IMR-90 (cell line): ENCODE measurements around the gene CPSF4. TPM values are rescaled to one million over a fixed set of nuclear protein-coding genes. Genes with fewer than 3 reads are reported as not detected.

Experiments used
- ATAC-seq: fragments of 200-7000 bp; cut with Tn5 transposase; 2 replicates; pipeline ENCODE4 v1.9.1; 2020; ENCODE audit warnings: low read depth, mild to moderate bottlenecking, moderate library complexity
- BruUV-seq: library from RNA; stranded (reverse); fragments of 400-500 nt; replicated peaks from 2 replicates; lab custom pipeline; 2021; lab: Mats Ljungman, UMichigan
- CTCF ChIA-PET: fragments of 300-600 bp; formaldehyde crosslinking; extraction: SDS; loops from one replicate; lab custom pipeline; 2021; ENCODE audit warnings: antibody characterized with exemption; lab: Yijun Ruan, JAX
- POLR2A ChIA-PET: fragments of 300-600 bp; sonication (Branson Sonifier 250); formaldehyde crosslinking; loops from one replicate; lab custom pipeline; 2022; ENCODE audit warnings: antibody characterized with exemption; ENCODE audit not compliant: unreplicated experiment; lab: Charles Lee
- DNase-seq: peaks from one replicate; pipeline ENCODE4 v3.0.0; 2013
- H2AFZ ChIP-seq: replicated peaks from 2 replicates; pipeline ENCODE3; 2013; ENCODE audit warnings: low read length, mild to moderate bottlenecking; ENCODE audit not compliant: poor library complexity
- H2AK5ac ChIP-seq: 2 replicates; pipeline ENCODE4 v1.6.1; 2013; ENCODE audit warnings: low read depth, low read length, inconsistent platforms
- H2AK9ac ChIP-seq: replicated peaks from 2 replicates; pipeline ENCODE3; 2013; ENCODE audit warnings: mild to moderate bottlenecking, low read depth, low read length, moderate library complexity; ENCODE audit not compliant: poor library complexity
- H2BK120ac ChIP-seq: 2 replicates; pipeline ENCODE4 v1.6.1; 2013; ENCODE audit warnings: low read depth, low read length, inconsistent platforms
- H2BK15ac ChIP-seq: 3 replicates; pipeline ENCODE4 v1.6.1; 2013; ENCODE audit warnings: low read depth, low read length, inconsistent platforms
- H2BK20ac ChIP-seq: 2 replicates; pipeline ENCODE4 v1.6.1; 2013; ENCODE audit warnings: low read depth, mild to moderate bottlenecking, inconsistent platforms, low read length, moderate library complexity
- H2BK5ac ChIP-seq: 2 replicates; pipeline ENCODE4 v1.6.1; 2013; ENCODE audit warnings: mild to moderate bottlenecking, low read depth, low read length, inconsistent platforms; ENCODE audit not compliant: poor library complexity, severe bottlenecking
- H3K14ac ChIP-seq: replicated peaks from 2 replicates; pipeline ENCODE4 v1.6.1; 2013; ENCODE audit warnings: low read depth, low read length, inconsistent platforms
- H3K18ac ChIP-seq: 2 replicates; pipeline ENCODE4 v1.6.1; 2013; ENCODE audit warnings: low read depth, low read length, control low read depth
- H3K23ac ChIP-seq: 2 replicates; pipeline ENCODE4 v1.6.1; 2013; ENCODE audit warnings: low read depth, low read length, inconsistent platforms
- H3K27ac ChIP-seq: 2 replicates; pipeline ENCODE4 v1.5.1; 2013; ENCODE audit warnings: mild to moderate bottlenecking, control low read depth, low read length; ENCODE audit not compliant: insufficient read depth
- H3K27me3 ChIP-seq: 2 replicates; pipeline ENCODE4 v1.6.1; 2013; ENCODE audit warnings: low read length; ENCODE audit not compliant: control insufficient read depth, insufficient read depth
- H3K36me3 ChIP-seq: 2 replicates; pipeline ENCODE4 v1.6.1; 2013; ENCODE audit warnings: low read length, mixed read lengths; ENCODE audit not compliant: control insufficient read depth, insufficient read depth
- H3K4ac ChIP-seq: 2 replicates; pipeline ENCODE4 v1.6.1; 2013; ENCODE audit warnings: low read depth, low read length, inconsistent platforms
- H3K4me1 ChIP-seq: 2 replicates; pipeline ENCODE4 v1.6.1; 2013; ENCODE audit warnings: low read length, mixed read lengths; ENCODE audit not compliant: control insufficient read depth, insufficient read depth
- H3K4me2 ChIP-seq: 2 replicates; pipeline ENCODE4 v1.6.1; 2013; ENCODE audit warnings: low read depth, mild to moderate bottlenecking, control low read depth, low read length, moderate library complexity
- H3K4me3 ChIP-seq: 2 replicates; pipeline ENCODE4 v1.5.1; 2013; ENCODE audit warnings: low read depth, mild to moderate bottlenecking, control low read depth, low read length, moderate library complexity; ENCODE audit not compliant: insufficient read depth
- H3K56ac ChIP-seq: 2 replicates; pipeline ENCODE4 v1.6.1; 2013; ENCODE audit warnings: low read length, inconsistent platforms; ENCODE audit not compliant: insufficient read depth; ENCODE audit errors: extremely low read depth
- H3K79me1 ChIP-seq, 2 experiments: 2 replicates each; pipeline ENCODE4 v1.6.1; 2013; ENCODE audit warnings: low read length in 2 of 2, inconsistent platforms in 1 of 2, low read depth in 1 of 2
- H3K9ac ChIP-seq: 2 replicates; pipeline ENCODE4 v1.6.1; 2013; ENCODE audit warnings: low read depth, low read length, control low read depth
- H3K9me1 ChIP-seq: 2 replicates; pipeline ENCODE4 v1.6.1; 2013; ENCODE audit warnings: low read length, inconsistent platforms; ENCODE audit not compliant: insufficient read depth
- H3K9me3 ChIP-seq: 2 replicates; pipeline ENCODE4 v1.6.1; 2013; ENCODE audit warnings: low read length; ENCODE audit not compliant: control insufficient read depth, insufficient read depth
- H4K20me1 ChIP-seq: 2 replicates; pipeline ENCODE4 v1.6.1; 2013; ENCODE audit warnings: low read length, inconsistent platforms; ENCODE audit not compliant: insufficient read depth
- H4K5ac ChIP-seq: 2 replicates; pipeline ENCODE4 v1.6.1; 2013; ENCODE audit warnings: mild to moderate bottlenecking, low read depth, low read length, control low read depth
- H4K8ac ChIP-seq, 2 experiments: 2 replicates each; pipeline ENCODE4 v1.6.1; 2013; ENCODE audit warnings: low read depth in 2 of 2, low read length in 2 of 2, control low read depth in 1 of 2, inconsistent platforms in 1 of 2
- H4K91ac ChIP-seq: 2 replicates; pipeline ENCODE4 v1.6.1; 2013; ENCODE audit warnings: low read depth, low read length, inconsistent platforms; ENCODE audit not compliant: insufficient read depth
- CEBPB ChIP-seq: IDR thresholded peaks from 2 replicates; pipeline ENCODE4 v1.6.1; 2012; ENCODE audit warnings: low read depth, low read length, improper control_type of control experiment
- CHD1 ChIP-seq: IDR thresholded peaks from 2 replicates; pipeline ENCODE4 v1.6.1; 2012; ENCODE audit warnings: low read depth, low read length, improper control_type of control experiment
- FOS ChIP-seq: fragments of 150-350 bp; IDR thresholded peaks from 2 replicates; pipeline ENCODE4 v1.6.1; 2016; ENCODE audit warnings: low read depth, low read length
- MXI1 ChIP-seq: IDR thresholded peaks from 2 replicates; pipeline ENCODE4 v1.6.1; 2012; ENCODE audit warnings: low read depth, mild to moderate bottlenecking, low read length, moderate library complexity, borderline replicate concordance
- NFE2L2 ChIP-seq: fragments of 150-350 bp; IDR thresholded peaks from 2 replicates; pipeline ENCODE4 v1.6.1; 2016; ENCODE audit warnings: low read depth, mild to moderate bottlenecking, low read length
- POLR2A ChIP-seq: IDR thresholded peaks from 2 replicates; pipeline ENCODE4 v1.6.1; 2012; ENCODE audit warnings: mild to moderate bottlenecking, low read depth, low read length
- RCOR1 ChIP-seq: IDR thresholded peaks from 2 replicates; pipeline ENCODE4 v1.6.1; 2012; ENCODE audit warnings: mild to moderate bottlenecking, low read length, improper control_type of control experiment; ENCODE audit not compliant: insufficient replicate concordance
- RFX5 ChIP-seq: IDR thresholded peaks from 2 replicates; pipeline ENCODE4 v1.8.0; 2012; ENCODE audit warnings: low read depth, mild to moderate bottlenecking, low read length, moderate library complexity
- WGBS, 2 experiments: methylation state at CpG; one replicate each; pipeline versions ENCODE4 v1.1.5 to v1.1.7; 2013; ENCODE audit warnings: missing lambda C conversion rate in 2 of 2; ENCODE audit not compliant: insufficient read length in 1 of 2; ENCODE audit errors: extremely low coverage in 2 of 2; 5-methylcytosine and 5-hydroxymethylcytosine counted together
- dilution Hi-C: fragments of 300-500 bp; cut with HindIII; formaldehyde crosslinking; loops from one replicate; pipeline ENCODE4 v1.14.3; 2018; ENCODE audit warnings: low sequenced_read_pairs; ENCODE audit not compliant: unreplicated experiment
- in situ Hi-C: fragments of 300-500 bp; cut with MboI; formaldehyde crosslinking; loops from 3 replicates; pipeline ENCODE4 v1.14.3; 2019; ENCODE audit warnings: low sequenced_read_pairs, inconsistent platforms, mixed read lengths
- intact Hi-C: fragments of 100-400 bp; cut with micrococcal nuclease; formaldehyde crosslinking; loops from 2 replicates; pipeline ENCODE4 v1.10.0; 2022
- polyA plus RNA-seq, 3 experiments: library from polyadenylated mRNA; depleted of rRNA; stranded (reverse); fragments of >200 nt; gene quantifications; 2 replicates each; pipeline ENCODE4 v1.2.3, GENCODE V29; 2012; ENCODE audit warnings: low replicate concordance in 1 of 3
- total RNA-seq: library from RNA; depleted of rRNA; stranded (reverse); fragments of >200 nt; gene quantifications from 2 replicates; pipeline ENCODE4 v1.2.3, GENCODE V29; 2012
- TF ChIP-seq, protein P1 (sequence below): conservative IDR thresholded peaks from 2 replicates; pipeline ENCODE4 v1.5.1; 2012; ENCODE audit warnings: mild to moderate bottlenecking, low read depth, low read length, improper control_type of control experiment

Gene CPSF4
- total and polyA plus RNA-seq, 2 of the 4 experiments (the other 2 are of a cell fraction), result 23.8 to 44.9 TPM

DNA sequence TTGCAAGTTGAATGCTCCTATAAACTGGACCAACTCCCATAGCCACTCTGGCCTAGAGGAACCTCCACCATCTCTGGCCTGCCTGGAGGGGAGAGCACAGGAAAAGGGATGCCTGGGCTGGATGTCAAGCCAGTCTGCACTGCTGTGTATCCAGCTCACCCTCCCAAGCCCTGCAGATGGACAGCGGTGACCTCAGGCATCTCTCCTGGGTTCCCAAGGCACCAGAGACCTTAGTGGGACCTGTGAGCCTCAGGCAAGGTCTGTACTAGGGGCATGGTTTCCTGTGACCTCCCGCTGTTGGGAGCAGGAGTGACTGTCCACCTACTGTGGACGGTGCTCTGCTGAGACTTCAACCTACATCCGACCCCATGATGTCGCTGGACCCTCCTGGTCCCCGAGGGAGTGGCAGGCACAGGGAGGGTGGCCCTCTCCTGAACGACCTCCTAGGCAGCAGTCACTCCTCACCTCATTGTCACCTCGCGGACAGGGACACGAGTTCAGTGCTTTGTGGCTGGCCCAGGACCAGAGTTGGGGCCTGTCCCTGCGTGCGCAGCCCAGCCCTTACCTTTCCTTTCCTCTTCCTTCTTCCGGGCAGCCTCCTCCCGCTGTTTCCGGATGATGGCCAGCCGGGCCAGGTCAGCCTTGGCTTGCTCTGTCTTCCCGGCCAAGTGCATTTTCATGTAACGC, 41.3 kb upstream of the CPSF4 start:
- no TSS peak for BruUV-seq
- Histone ChIP-seq H3K4ac (no peak overlapping the region), H3K9ac (no peak overlapping the region), H2BK20ac (no peak overlapping the region), H3K18ac (no peak overlapping the region), H4K8ac (no peak overlapping the region), H3K9me3 (no peaks in the 10 kb centered on the region), H3K4me2 (no peak overlapping the region), H2AK5ac (no peak overlapping the region), H3K27me3 (no peaks in the 10 kb centered on the region), H2BK5ac (no peak overlapping the region), H3K56ac (no peak overlapping the region; the same call in 1 of the 2 replicates), H2AFZ (no peak overlapping the region), H3K4me1 (peaks cover 9% of the 10 kb centered on the region), H3K9me1 (peaks cover 3% of the 10 kb centered on the region), H3K14ac (no peak overlapping the region), H2BK15ac (no peak overlapping the region), H4K91ac (no peak overlapping the region), H3K36me3 (peaks cover 76% of the 10 kb centered on the region), H3K23ac (no peak overlapping the region), H3K79me1 (peaks cover 14 to 63% of the 10 kb centered on the region in 2 experiments; a peak in 3 of 4 replicates), H2AK9ac (no peak overlapping the region), H3K27ac (no peak overlapping the region), H4K20me1 (peaks cover 70% of the 10 kb centered on the region), H2BK120ac (no peak overlapping the region), H4K5ac (no peak overlapping the region), H3K4me3 (no peak overlapping the region)
- ATAC-seq (no peak), DNase-seq (no peak)
- TF ChIP-seq MXI1 (no peak), POLR2A (no peak), CEBPB (no peak), RCOR1 (no peak), FOS (no peak), RFX5 (no peak), NFE2L2 (no peak), CHD1 (no peak)
- TF ChIP-seq, protein P1, sequence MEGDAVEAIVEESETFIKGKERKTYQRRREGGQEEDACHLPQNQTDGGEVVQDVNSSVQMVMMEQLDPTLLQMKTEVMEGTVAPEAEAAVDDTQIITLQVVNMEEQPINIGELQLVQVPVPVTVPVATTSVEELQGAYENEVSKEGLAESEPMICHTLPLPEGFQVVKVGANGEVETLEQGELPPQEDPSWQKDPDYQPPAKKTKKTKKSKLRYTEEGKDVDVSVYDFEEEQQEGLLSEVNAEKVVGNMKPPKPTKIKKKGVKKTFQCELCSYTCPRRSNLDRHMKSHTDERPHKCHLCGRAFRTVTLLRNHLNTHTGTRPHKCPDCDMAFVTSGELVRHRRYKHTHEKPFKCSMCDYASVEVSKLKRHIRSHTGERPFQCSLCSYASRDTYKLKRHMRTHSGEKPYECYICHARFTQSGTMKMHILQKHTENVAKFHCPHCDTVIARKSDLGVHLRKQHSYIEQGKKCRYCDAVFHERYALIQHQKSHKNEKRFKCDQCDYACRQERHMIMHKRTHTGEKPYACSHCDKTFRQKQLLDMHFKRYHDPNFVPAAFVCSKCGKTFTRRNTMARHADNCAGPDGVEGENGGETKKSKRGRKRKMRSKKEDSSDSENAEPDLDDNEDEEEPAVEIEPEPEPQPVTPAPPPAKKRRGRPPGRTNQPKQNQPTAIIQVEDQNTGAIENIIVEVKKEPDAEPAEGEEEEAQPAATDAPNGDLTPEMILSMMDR, result no peak
- POLR2A ChIA-PET, result no interaction called here
- WGBS, 2 experiments, result 88% methylated on average over 4 of the region's 18 CpGs; no CpG with 5 or more reads in 1 of the 2 experiments
- CTCF ChIA-PET, result interaction anchor here (0.6 kb wide), 1 partner anchor 12 kb away, joined by 4 read pairs; no protein-coding TSS in a partner anchor
- dilution Hi-C loops (no loop called here), intact Hi-C loops (no loop called here), in situ Hi-C loops (no loop called here)
